ENCODE data around the gene GOLT1B.

DNA sequence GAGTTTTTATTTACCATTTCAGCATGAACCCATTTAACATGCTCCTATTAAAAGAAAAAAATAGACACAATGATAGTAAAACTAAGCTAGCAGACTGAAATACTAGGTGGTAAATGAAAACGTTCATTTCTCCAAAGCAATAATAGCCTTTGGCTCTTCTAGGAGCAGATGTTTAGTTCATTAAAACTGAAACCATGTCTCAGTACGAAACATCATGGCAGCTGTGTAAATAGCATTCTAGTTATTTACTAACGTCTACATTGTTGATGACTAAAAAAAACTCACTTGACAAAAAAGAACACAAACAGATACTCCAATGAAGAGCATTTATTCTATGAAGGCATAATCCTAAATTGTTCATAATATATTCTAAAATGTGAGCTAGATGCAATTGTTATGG lies 18.1 kb upstream of the GOLT1B start:
- TF ChIP-seq, protein P1, sequence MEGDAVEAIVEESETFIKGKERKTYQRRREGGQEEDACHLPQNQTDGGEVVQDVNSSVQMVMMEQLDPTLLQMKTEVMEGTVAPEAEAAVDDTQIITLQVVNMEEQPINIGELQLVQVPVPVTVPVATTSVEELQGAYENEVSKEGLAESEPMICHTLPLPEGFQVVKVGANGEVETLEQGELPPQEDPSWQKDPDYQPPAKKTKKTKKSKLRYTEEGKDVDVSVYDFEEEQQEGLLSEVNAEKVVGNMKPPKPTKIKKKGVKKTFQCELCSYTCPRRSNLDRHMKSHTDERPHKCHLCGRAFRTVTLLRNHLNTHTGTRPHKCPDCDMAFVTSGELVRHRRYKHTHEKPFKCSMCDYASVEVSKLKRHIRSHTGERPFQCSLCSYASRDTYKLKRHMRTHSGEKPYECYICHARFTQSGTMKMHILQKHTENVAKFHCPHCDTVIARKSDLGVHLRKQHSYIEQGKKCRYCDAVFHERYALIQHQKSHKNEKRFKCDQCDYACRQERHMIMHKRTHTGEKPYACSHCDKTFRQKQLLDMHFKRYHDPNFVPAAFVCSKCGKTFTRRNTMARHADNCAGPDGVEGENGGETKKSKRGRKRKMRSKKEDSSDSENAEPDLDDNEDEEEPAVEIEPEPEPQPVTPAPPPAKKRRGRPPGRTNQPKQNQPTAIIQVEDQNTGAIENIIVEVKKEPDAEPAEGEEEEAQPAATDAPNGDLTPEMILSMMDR (IDR thresholded peaks at IDR 0.05), result no peak
- TF ChIP-seq POLR2A (IDR thresholded peaks at IDR 0.05), result no peak
